Esophagus (tissue), 2 donors: ENCODE measurements around the gene ANK3. TPM values are rescaled to one million over a fixed set of nuclear protein-coding genes. Genes with fewer than 3 reads are reported as not detected.

Source experiments
- H3K27ac ChIP-seq, 2 donors: one replicate each; pipeline ENCODE4 v1.5.1; 2013; ENCODE audit warnings: low read depth in 2 of 2, mild to moderate bottlenecking in 2 of 2, inconsistent platforms in 1 of 2, low read length in 1 of 2, moderate library complexity in 1 of 2
- H3K27me3 ChIP-seq, 2 donors: one replicate each; pipeline ENCODE4 v1.6.1; 2013; ENCODE audit warnings: low read length in 2 of 2, control low read depth in 1 of 2, mild to moderate bottlenecking in 1 of 2; ENCODE audit not compliant: insufficient read depth in 2 of 2, control insufficient read depth in 1 of 2
- H3K36me3 ChIP-seq, 2 donors: one replicate each; pipeline ENCODE4 v1.6.1; 2013; ENCODE audit warnings: low read length in 1 of 2; ENCODE audit not compliant: control insufficient read depth in 2 of 2, insufficient read depth in 2 of 2
- H3K4me1 ChIP-seq, 2 donors: one replicate each; pipeline ENCODE4 v1.6.1; 2013; ENCODE audit warnings: low read length in 1 of 2; ENCODE audit not compliant: control insufficient read depth in 2 of 2, insufficient read depth in 2 of 2
- H3K4me3 ChIP-seq, 2 donors: one replicate each; pipeline ENCODE4 v1.5.1; 2013; ENCODE audit warnings: low read length in 2 of 2, mild to moderate bottlenecking in 2 of 2, low read depth in 1 of 2, moderate library complexity in 1 of 2
- H3K9me3 ChIP-seq, 2 donors: one replicate each; pipeline ENCODE4 v1.6.1; 2013; ENCODE audit warnings: mild to moderate bottlenecking in 2 of 2, low read depth in 1 of 2, low read length in 1 of 2, moderate library complexity in 1 of 2; ENCODE audit not compliant: control insufficient read depth in 2 of 2, insufficient read depth in 1 of 2
- WGBS, 2 donors: extraction: QIAGEN DNeasy Blood & Tissue Kit; methylation state at CpG; one replicate each; pipeline ENCODE4 v1.1.7; 2013; 5-methylcytosine and 5-hydroxymethylcytosine counted together
- polyA plus RNA-seq, 2 donors: library from polyadenylated mRNA; stranded (reverse); fragments of 200-250 nt; gene quantifications; one replicate each; pipeline ENCODE4 v1.2.3, GENCODE V29; 2013
- donor health status: healthy with polysubstance abuse.
- donor health status: Bipolar disorder and iron deficiency.

ANK3 gene
- polyA plus RNA-seq, 2 donors, result 6.9 to 7.8 TPM

DNA sequence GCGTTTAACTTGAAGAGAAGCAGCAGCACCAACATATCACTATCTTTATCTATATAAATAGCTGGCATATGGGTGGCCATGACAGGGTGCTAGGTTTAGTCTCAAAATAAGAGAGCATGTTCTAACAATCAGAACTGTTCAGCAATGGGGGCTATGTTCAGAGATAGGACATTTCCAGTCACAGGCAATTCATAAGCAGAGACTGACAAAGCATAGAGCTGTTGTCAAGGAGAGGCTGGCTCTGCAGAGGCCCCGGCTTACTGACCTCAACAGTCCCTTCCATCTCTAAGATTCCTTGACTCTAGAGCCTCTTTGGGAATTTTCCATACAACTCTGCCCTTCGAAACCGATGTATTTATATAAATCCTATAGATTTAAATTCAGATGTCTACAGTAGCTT, 17.2 kb downstream of the ANK3 start:
- Histone ChIP-seq H3K27ac (no peak overlapping the region), H3K9me3 (no peaks in the 10 kb centered on the region), H3K36me3 (no peaks in the 10 kb centered on the region), H3K4me1 (no peaks in the 10 kb centered on the region), H3K4me3 (no peak overlapping the region), H3K27me3 (no peaks in the 10 kb centered on the region)
- WGBS, 2 donors, result 88 to 89% methylated on average over 4 of the region's 4 CpGs

DNA sequence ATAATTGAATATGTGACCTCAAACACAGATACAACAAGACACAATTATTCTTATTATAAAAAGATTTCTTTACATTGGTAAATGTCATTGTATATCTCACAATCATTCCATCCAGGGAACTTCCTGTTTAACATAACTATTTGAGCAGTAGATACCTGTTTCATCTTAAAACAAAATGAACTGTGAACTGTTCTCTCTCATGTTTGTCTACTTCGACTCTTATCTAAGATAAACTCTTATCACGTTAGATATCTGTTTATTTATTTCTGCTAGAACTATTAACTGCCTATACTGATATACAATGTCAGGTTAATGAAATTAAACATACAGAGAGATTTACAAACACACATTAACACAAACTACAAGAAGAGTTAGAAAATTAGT, 20.1 kb downstream of the ANK3 start:
- H3K36me3 ChIP-seq, result no peaks in the 10 kb centered on the region
- no peaks in the 10 kb centered on the region for H3K27me3 ChIP-seq
- no peak overlapping the region for H3K27ac ChIP-seq
- H3K4me1 ChIP-seq, result no peaks in the 10 kb centered on the region
- 58 to 80% methylated on average over 2 of the region's 2 CpGs for WGBS, 2 donors
- H3K9me3 ChIP-seq, result no peaks in the 10 kb centered on the region
- H3K4me3 ChIP-seq, result no peak overlapping the region

DNA sequence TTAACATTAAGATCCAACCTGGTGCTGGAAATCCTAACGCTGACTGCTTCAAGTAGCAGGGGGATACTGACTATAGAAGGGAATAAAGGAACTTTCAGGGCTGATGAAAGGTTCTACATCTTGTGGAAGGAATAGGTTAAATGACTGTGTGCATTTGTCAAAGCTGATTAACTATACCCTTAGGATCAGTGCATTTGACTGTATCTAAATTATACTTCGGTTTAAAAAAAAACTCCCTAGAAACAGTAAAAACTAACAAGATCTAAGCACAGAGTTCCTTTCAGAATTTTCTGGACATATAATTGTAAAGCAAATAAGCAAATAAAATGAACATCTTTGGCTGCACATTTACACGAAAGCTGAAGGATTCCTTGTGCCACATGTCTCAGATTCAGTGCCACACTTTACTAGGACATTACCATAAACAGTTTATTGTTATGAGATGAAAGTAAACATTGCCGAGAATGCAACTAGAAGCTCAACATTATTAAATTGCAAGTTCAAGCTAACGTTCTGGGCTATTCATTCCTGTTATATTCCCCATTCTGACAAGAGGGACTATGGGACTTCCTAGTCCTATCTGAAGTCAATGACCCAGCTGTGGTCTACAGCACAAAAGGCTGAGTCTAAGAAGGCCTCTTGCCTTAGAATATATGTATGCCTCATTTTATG, 20.7 kb downstream of the ANK3 start:
- Histone ChIP-seq H3K9me3 (no peaks in the 10 kb centered on the region), H3K4me1 (no peaks in the 10 kb centered on the region), H3K36me3 (no peaks in the 10 kb centered on the region), H3K27ac (no peak overlapping the region), H3K4me3 (no peak overlapping the region), H3K27me3 (no peaks in the 10 kb centered on the region)
- WGBS, 2 donors, result 65 to 71% methylated on average over 5 of the region's 5 CpGs

GRCh38 chr10:60367901-60368300, 21.8 kb downstream of the ANK3 start:
- Histone ChIP-seq H3K36me3 (no peaks in the 10 kb centered on the region), H3K27ac (no peak overlapping the region), H3K27me3 (no peaks in the 10 kb centered on the region), H3K4me1 (no peaks in the 10 kb centered on the region), H3K4me3 (no peak overlapping the region), H3K9me3 (no peaks in the 10 kb centered on the region)
- WGBS, 2 donors, result 17 to 63% methylated on average over 1 of the region's 1 CpG

DNA sequence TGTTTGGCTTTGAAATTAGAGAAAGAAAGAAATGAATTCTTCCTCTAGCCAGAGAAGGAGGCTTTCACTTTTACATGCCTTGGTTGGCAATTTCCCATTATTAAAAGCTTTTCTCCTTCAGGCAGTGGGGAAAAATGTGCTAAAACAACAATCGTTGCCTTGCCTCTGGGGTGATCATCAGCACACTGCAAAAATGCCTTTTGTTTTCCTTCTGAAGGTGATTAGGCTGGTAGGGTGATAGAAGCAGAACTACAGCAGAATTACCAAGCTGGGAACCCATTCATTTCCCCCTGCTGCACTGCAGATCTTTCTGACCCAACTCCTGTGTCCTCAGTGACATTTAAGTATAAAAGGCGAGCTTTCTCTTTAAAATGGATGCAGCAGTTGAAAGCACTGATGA, 22.2 kb downstream of the ANK3 start:
- H3K27ac ChIP-seq, result no peak overlapping the region
- no peaks in the 10 kb centered on the region for H3K4me1 ChIP-seq
- WGBS, 2 donors, result 34 to 41% methylated on average over 2 of the region's 2 CpGs
- H3K9me3 ChIP-seq, result no peaks in the 10 kb centered on the region
- peaks cover 0 to 2% of the 10 kb centered on the region in 2 donors for H3K36me3 ChIP-seq
- H3K27me3 ChIP-seq, result no peaks in the 10 kb centered on the region
- no peak overlapping the region for H3K4me3 ChIP-seq

- no peak overlapping the region for H3K27ac ChIP-seq
- no peak overlapping the region for H3K4me3 ChIP-seq
- H3K4me1 ChIP-seq, result no peaks in the 10 kb centered on the region
- no peaks in the 10 kb centered on the region for H3K9me3 ChIP-seq
- WGBS, 2 donors, result 40 to 53% methylated on average over 4 of the region's 4 CpGs
- no peaks in the 10 kb centered on the region for H3K27me3 ChIP-seq
- peaks cover 0 to 3% of the 10 kb centered on the region in 2 donors for H3K36me3 ChIP-seq
Observed at GRCh38 chr10:60367024-60367423, 22.7 kb downstream of the ANK3 start.

DNA sequence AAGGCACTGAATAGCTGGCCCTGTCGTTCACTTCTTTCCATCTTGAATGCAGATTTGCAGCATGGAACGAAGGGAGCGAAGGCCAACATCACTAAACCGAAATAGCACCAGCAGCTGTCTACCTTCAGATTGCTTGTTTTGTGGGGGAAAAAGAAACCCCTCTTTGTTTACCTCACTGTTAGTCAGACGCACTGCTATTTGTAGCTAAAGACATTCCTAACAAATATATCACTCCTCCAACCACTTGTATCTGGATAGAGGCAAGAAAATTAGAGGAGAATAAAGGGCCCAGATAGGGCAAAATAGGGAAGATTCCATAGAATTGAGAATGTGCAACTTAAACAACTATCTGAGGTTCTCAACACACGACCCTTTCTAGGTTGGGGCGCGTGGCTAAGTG, 26.5 kb downstream of the ANK3 start:
- H3K36me3 ChIP-seq, result peaks cover 0 to 3% of the 10 kb centered on the region in 2 donors
- 81 to 92% methylated on average over 8 of the region's 8 CpGs for WGBS, 2 donors
- no peaks in the 10 kb centered on the region for H3K27me3 ChIP-seq
- no peaks in the 10 kb centered on the region for H3K9me3 ChIP-seq
- H3K4me1 ChIP-seq, result no peaks in the 10 kb centered on the region
- no peak overlapping the region for H3K4me3 ChIP-seq
- no peak overlapping the region for H3K27ac ChIP-seq

GRCh38 chr10:60362461-60362860, 27.2 kb downstream of the ANK3 start:
- Histone ChIP-seq H3K4me3 (no peak overlapping the region), H3K27me3 (no peaks in the 10 kb centered on the region), H3K27ac (no peak overlapping the region), H3K9me3 (no peaks in the 10 kb centered on the region), H3K36me3 (peaks cover 0 to 3% of the 10 kb centered on the region in 2 donors), H3K4me1 (no peaks in the 10 kb centered on the region)
- WGBS, 2 donors, result 97 to 98% methylated on average over 6 of the region's 6 CpGs

DNA sequence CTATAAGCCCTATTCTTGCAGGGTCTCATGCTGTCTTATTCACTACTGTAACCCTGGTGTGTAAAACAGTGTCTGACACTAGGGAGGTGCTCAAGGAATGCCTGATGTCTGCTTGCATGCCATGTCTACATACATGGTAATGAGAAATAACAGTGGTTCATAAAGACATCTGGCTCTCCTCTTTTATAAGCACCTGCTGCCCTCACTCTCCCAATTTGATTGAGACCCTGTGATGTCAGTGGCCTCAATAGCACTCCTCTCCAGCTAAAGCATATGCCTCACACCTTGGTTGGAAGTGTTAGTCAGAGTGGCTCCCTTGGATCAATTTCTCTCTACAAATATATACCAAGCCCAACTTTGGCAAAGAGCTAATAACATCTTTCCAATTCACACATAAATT, 30.6 kb downstream of the ANK3 start:
- no peaks in the 10 kb centered on the region for H3K27me3 ChIP-seq
- no peak overlapping the region for H3K4me3 ChIP-seq
- no peaks in the 10 kb centered on the region for H3K9me3 ChIP-seq
- no peaks in the 10 kb centered on the region for H3K4me1 ChIP-seq
- peaks cover 0 to 3% of the 10 kb centered on the region in 2 donors for H3K36me3 ChIP-seq
- no peak overlapping the region for H3K27ac ChIP-seq

DNA sequence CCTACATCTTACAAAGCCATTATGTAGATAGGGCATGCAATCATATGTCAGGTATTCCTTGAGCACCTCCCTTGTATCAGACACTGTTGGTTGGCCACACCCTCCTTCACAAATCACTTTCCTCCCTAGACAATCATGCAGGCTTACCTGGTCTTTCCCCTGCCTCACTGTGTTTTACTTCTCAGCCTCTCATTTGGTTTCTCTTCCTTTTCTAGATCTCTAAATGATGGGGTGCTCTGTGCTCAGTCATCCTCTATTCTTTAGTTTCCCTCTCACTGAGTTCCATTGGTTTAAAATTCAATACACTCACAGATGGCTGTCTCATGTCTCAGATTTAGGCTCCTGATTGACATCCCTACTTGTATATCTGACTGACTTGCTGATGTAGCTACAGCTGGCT, 31.4 kb downstream of the ANK3 start:
- no peaks in the 10 kb centered on the region for H3K27me3 ChIP-seq
- no peaks in the 10 kb centered on the region for H3K9me3 ChIP-seq
- no peak overlapping the region for H3K27ac ChIP-seq
- H3K4me3 ChIP-seq, result no peak overlapping the region
- no peaks in the 10 kb centered on the region for H3K4me1 ChIP-seq
- H3K36me3 ChIP-seq, result peaks cover 0 to 3% of the 10 kb centered on the region in 2 donors
